Measurements from ENCODE around the gene RPS6KL1.
A peak's percentile ranks its signal among the peaks of the same experiment; 100 is the strongest.

RPS6KL1 gene

GRCh38 chr14:74952180-74952665 is 29.2 kb upstream of the RPS6KL1 start:
- no peak overlapping the region for H3K4me3 ChIP-seq (ENCODE audit: low read depth, low read length)
- no peak for TF ChIP-seq CTCF (conservative IDR thresholded peaks at IDR 0.05; ENCODE audit: low read depth, low read length)
- no peak for DNase-seq (ENCODE audit: low read depth)

GRCh38 chr14:74951443-74952179 is 28.6 kb upstream of the RPS6KL1 start:
- no peak for DNase-seq (ENCODE audit: low read depth)
- no peak overlapping the region for H3K4me3 ChIP-seq (ENCODE audit: low read depth, low read length)
- no peak for TF ChIP-seq CTCF (conservative IDR thresholded peaks at IDR 0.05; ENCODE audit: low read depth, low read length)

- TF ChIP-seq CTCF (conservative IDR thresholded peaks at IDR 0.05; ENCODE audit: low read depth, low read length), result no peak
- no peak overlapping the region for H3K4me3 ChIP-seq (ENCODE audit: low read depth, low read length)
- peak; percentile 37 for DNase-seq (ENCODE audit: low read depth)
These were observed 27.9 kb upstream of the RPS6KL1 start for GRCh38 chr14:74950795-74951442.

- DNase-seq (ENCODE audit: low read depth), result no peak
- H3K4me3 ChIP-seq (ENCODE audit: low read depth, low read length), result no peak overlapping the region
- no peak for TF ChIP-seq CTCF (conservative IDR thresholded peaks at IDR 0.05; ENCODE audit: low read depth, low read length)
These were observed 27.0 kb upstream of the RPS6KL1 start for GRCh38 chr14:74949859-74950573.

- DNase-seq (ENCODE audit: low read depth), result no peak
- TF ChIP-seq CTCF (conservative IDR thresholded peaks at IDR 0.05; ENCODE audit: low read depth, low read length), result no peak
- no peak overlapping the region for H3K4me3 ChIP-seq (ENCODE audit: low read depth, low read length)
These were observed 26.1 kb upstream of the RPS6KL1 start for GRCh38 chr14:74949191-74949601.

- H3K4me3 ChIP-seq (ENCODE audit: low read depth, low read length), result no peak overlapping the region
- TF ChIP-seq CTCF (conservative IDR thresholded peaks at IDR 0.05; ENCODE audit: low read depth, low read length), result no peak
- no peak for DNase-seq (ENCODE audit: low read depth)
These were observed 25.4 kb upstream of the RPS6KL1 start for GRCh38 chr14:74948228-74949175.
